ENCODE data around the gene ABTB1. TPM values are rescaled to one million over a fixed set of nuclear protein-coding genes. Genes with fewer than 3 reads are reported as not detected.

ABTB1 gene
- polyA plus RNA-seq, 1 donor from 2014 or later, result 2.0 TPM

DNA sequence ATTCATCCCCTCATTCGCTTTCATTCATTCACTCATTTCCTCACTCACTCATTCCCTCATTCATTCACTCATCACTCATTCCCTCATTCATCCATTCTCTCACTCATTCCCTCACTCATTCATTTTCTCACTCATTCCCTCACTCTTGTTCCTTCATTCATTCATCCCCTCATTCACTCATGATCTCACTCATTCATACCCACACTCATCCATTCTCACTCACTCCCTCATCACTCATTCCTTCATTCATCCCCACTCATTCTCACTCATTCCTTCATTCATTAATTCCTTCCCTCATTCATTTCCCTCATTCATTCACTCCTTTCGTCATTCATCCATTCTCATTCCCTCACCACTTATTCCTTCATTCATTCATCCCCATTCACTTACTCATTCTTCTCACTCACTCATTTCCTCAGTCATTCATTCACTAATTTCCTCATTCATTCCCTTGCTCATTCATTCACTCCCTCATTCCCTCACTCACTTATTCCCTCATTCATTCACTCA is 14.5 kb downstream of the ABTB1 start:
- Histone ChIP-seq H3K27ac (ENCODE audit: low read length) (no peak overlapping the region), H3K9me3 (ENCODE audit: low read length) (no peaks in the 10 kb centered on the region), H2AFZ (ENCODE audit: low read depth, low read length) (no peak overlapping the region), H3K4me2 (ENCODE audit: low read length) (no peak overlapping the region), H3K4me3 (ENCODE audit: low read length) (no peak overlapping the region), H3K79me2 (replicated peaks; ENCODE audit: insufficient read depth, low read length) (no peaks in the 10 kb centered on the region), H3F3A (ENCODE audit: insufficient read depth, low read length, poor library complexity, severe bottlenecking) (no peaks in the 10 kb centered on the region), H3K9ac (ENCODE audit: low read length) (no peak overlapping the region), H3K27me3 (ENCODE audit: insufficient read depth, low read depth, low read length) (no peaks in the 10 kb centered on the region), H3K9me2 (ENCODE audit: insufficient read depth, low read length) (no peaks in the 10 kb centered on the region), H4K20me1 (ENCODE audit: insufficient read depth) (no peaks in the 10 kb centered on the region), H3K36me3 (ENCODE audit: insufficient read depth, low read length) (no peaks in the 10 kb centered on the region)
- TF ChIP-seq POLR2AphosphoS5 (IDR thresholded peaks at IDR 0.05) (no peak), MXI1 (conservative IDR thresholded peaks at IDR 0.05; ENCODE audit: poor library complexity, severe bottlenecking) (no peak), RAD21 (conservative IDR thresholded peaks at IDR 0.05) (no peak), EZH2 (IDR thresholded peaks at IDR 0.05; ENCODE audit: borderline replicate concordance, insufficient read depth, low read length, poor library complexity, severe bottlenecking) (no peak), EP300 (conservative IDR thresholded peaks at IDR 0.05; ENCODE audit: poor library complexity, severe bottlenecking) (no peak), TAF1 (IDR thresholded peaks at IDR 0.05; ENCODE audit: low read depth) (no peak), SMC3 (conservative IDR thresholded peaks at IDR 0.05; ENCODE audit: poor library complexity) (no peak)
- TF ChIP-seq, protein P1, sequence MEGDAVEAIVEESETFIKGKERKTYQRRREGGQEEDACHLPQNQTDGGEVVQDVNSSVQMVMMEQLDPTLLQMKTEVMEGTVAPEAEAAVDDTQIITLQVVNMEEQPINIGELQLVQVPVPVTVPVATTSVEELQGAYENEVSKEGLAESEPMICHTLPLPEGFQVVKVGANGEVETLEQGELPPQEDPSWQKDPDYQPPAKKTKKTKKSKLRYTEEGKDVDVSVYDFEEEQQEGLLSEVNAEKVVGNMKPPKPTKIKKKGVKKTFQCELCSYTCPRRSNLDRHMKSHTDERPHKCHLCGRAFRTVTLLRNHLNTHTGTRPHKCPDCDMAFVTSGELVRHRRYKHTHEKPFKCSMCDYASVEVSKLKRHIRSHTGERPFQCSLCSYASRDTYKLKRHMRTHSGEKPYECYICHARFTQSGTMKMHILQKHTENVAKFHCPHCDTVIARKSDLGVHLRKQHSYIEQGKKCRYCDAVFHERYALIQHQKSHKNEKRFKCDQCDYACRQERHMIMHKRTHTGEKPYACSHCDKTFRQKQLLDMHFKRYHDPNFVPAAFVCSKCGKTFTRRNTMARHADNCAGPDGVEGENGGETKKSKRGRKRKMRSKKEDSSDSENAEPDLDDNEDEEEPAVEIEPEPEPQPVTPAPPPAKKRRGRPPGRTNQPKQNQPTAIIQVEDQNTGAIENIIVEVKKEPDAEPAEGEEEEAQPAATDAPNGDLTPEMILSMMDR (IDR thresholded peaks at IDR 0.05; ENCODE audit: poor library complexity, severe bottlenecking), result no peak
- TF ChIP-seq, protein P2, sequence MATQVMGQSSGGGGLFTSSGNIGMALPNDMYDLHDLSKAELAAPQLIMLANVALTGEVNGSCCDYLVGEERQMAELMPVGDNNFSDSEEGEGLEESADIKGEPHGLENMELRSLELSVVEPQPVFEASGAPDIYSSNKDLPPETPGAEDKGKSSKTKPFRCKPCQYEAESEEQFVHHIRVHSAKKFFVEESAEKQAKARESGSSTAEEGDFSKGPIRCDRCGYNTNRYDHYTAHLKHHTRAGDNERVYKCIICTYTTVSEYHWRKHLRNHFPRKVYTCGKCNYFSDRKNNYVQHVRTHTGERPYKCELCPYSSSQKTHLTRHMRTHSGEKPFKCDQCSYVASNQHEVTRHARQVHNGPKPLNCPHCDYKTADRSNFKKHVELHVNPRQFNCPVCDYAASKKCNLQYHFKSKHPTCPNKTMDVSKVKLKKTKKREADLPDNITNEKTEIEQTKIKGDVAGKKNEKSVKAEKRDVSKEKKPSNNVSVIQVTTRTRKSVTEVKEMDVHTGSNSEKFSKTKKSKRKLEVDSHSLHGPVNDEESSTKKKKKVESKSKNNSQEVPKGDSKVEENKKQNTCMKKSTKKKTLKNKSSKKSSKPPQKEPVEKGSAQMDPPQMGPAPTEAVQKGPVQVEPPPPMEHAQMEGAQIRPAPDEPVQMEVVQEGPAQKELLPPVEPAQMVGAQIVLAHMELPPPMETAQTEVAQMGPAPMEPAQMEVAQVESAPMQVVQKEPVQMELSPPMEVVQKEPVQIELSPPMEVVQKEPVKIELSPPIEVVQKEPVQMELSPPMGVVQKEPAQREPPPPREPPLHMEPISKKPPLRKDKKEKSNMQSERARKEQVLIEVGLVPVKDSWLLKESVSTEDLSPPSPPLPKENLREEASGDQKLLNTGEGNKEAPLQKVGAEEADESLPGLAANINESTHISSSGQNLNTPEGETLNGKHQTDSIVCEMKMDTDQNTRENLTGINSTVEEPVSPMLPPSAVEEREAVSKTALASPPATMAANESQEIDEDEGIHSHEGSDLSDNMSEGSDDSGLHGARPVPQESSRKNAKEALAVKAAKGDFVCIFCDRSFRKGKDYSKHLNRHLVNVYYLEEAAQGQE (IDR thresholded peaks at IDR 0.05; ENCODE audit: borderline replicate concordance), result no peak

GRCh38 chr3:127688022-127688415 is 15.3 kb downstream of the ABTB1 start:
- Histone ChIP-seq H3K4me3 (ENCODE audit: low read length) (no peak overlapping the region), H4K20me1 (ENCODE audit: insufficient read depth) (no peaks in the 10 kb centered on the region), H3K9me2 (ENCODE audit: insufficient read depth, low read length) (no peaks in the 10 kb centered on the region), H3K9me3 (ENCODE audit: low read length) (no peaks in the 10 kb centered on the region), H2AFZ (ENCODE audit: low read depth, low read length) (no peak overlapping the region), H3K27me3 (ENCODE audit: insufficient read depth, low read depth, low read length) (no peaks in the 10 kb centered on the region), H3K4me2 (ENCODE audit: low read length) (no peak overlapping the region), H3F3A (ENCODE audit: insufficient read depth, low read length, poor library complexity, severe bottlenecking) (no peaks in the 10 kb centered on the region), H3K9ac (ENCODE audit: low read length) (no peak overlapping the region), H3K36me3 (ENCODE audit: insufficient read depth, low read length) (no peaks in the 10 kb centered on the region), H3K79me2 (replicated peaks; ENCODE audit: insufficient read depth, low read length) (no peaks in the 10 kb centered on the region), H3K27ac (ENCODE audit: low read length) (no peak overlapping the region)
- no peak for TF ChIP-seq EP300 (conservative IDR thresholded peaks at IDR 0.05; ENCODE audit: poor library complexity, severe bottlenecking)
- TF ChIP-seq, protein P2 (IDR thresholded peaks at IDR 0.05; ENCODE audit: borderline replicate concordance), result no peak
- TF ChIP-seq EZH2 (IDR thresholded peaks at IDR 0.05; ENCODE audit: borderline replicate concordance, insufficient read depth, low read length, poor library complexity, severe bottlenecking), result no peak
- no peak for TF ChIP-seq TAF1 (IDR thresholded peaks at IDR 0.05; ENCODE audit: low read depth)
- TF ChIP-seq MXI1 (conservative IDR thresholded peaks at IDR 0.05; ENCODE audit: poor library complexity, severe bottlenecking), result no peak
